ENCODE results near the gene PALM. TPM values are rescaled to one million over a fixed set of nuclear protein-coding genes. Genes with fewer than 3 reads are reported as not detected.

The PALM gene
- total and polyA plus RNA-seq, 9 of the 15 experiments (the other 6 are each of a cell fraction or from before 2014, with no cell fraction given) = 0.04 to 6.6 (median 1.7) TPM

DNA sequence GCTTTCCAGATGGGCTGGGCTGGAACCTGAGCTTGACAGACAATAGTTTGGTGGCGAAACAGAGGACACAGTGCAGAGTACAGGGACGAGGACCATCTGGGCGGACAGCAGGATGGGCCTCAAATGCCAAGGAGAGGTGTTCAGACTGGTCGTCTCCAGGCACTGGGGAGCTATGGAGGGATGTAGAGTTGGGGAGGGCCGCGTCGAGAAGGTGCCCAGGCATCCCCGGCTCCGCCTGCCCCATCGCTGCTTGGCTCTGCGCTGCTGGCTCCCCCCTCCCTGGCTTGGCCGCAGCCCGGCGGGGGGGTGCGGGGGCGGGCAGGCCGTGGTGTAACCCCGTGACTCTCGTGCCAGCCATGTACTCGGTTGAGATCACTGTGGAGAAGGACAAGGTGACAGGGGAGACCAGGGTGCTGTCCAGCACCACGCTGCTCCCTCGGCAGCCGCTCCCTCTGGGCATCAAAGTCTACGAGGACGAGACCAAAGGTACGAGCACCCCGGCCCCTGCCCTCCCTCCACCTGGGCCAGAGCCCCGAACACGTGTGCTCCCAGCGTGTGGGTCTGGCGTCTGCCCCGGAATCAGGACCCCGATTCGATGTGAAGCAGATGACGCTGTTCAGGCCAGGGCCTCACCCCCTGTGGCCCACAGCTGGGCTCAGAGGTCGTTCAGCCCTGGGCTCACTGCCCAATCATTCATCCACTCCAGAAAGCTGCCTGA lies 31.4 kb downstream of the PALM start:
- Histone ChIP-seq H3K27me3 (ENCODE audit: control insufficient read depth in 2 of 2, insufficient read depth in 2 of 2, low read length in 2 of 2) (no peaks in the 10 kb centered on the region), H3K27ac (ENCODE audit: extremely low read depth, low read depth, low read length) (no peak overlapping the region), H3K4me1 (replicated peaks in 1 of 2; ENCODE audit: control insufficient read depth in 2 of 2, insufficient read depth in 2 of 2, low read length in 2 of 2) (peaks cover 5 to 53% of the 10 kb centered on the region in 2 experiments; a peak in 3 of 5 replicates), H3K9me1 (ENCODE audit: control insufficient read depth, insufficient read depth, low read length) (no peaks in the 10 kb centered on the region), H3K79me2 (ENCODE audit: control insufficient read depth, insufficient read depth, low read length) (no peaks in the 10 kb centered on the region), H3K9me3 (replicated peaks; ENCODE audit: control insufficient read depth, insufficient read depth, low read depth, low read length) (no peaks in the 10 kb centered on the region), H3K4me2 (ENCODE audit: insufficient read depth, low read length) (no peak overlapping the region), H2AFZ (ENCODE audit: low read depth, low read length) (no peak overlapping the region), H4K20me1 (replicated peaks; ENCODE audit: control insufficient read depth, insufficient read depth, low read length) (no peaks in the 10 kb centered on the region), H3K36me3 (ENCODE audit: control insufficient read depth, insufficient read depth, low read length) (no peaks in the 10 kb centered on the region), H3K9ac (ENCODE audit: insufficient read depth in 1 of 2, low read depth in 2 of 2, low read length in 2 of 2) (peak overlapping the region in 1 of 2 experiments; percentile 58; a peak in 2 of 4 replicates), H3K4me3 (no peak overlapping the region)
- in situ Hi-C loops (cut with MboI) = no loop called here
- FAIRE-seq = no peak
- ChIA-PET POLR2A (interaction anchor here (1.3 to 1.5 kb wide), 2 partner anchors 9 to 12 kb away, joined by 6 to 10 read pairs; no protein-coding TSS in a partner anchor), CTCF (ENCODE audit: low intra/inter-chr PET ratio) (no interaction called here)
- intact Hi-C loops (cut with micrococcal nuclease) = loop anchor here (10.0 kb wide), 1 partner anchor 155 kb away; the partner anchor contains the start of gene HCN2
- DNase-seq (ENCODE audit: extremely low read depth in 1 of 4, low spot score in 3 of 4) = peak in 2 of 4 experiments; percentile 41 to 52
- WGBS (ENCODE audit: insufficient coverage, low coverage, missing lambda C conversion rate) = 56% methylated on average over 23 of the region's 36 CpGs
- no TSS peak for BruUV-seq (replicated peaks)
- no peak for ATAC-seq
- TF ChIP-seq, protein P1, sequence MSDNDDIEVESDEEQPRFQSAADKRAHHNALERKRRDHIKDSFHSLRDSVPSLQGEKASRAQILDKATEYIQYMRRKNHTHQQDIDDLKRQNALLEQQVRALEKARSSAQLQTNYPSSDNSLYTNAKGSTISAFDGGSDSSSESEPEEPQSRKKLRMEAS (CRISPR knock-in tag; IDR thresholded peaks at IDR 0.05) = 0 out of 2 replicates have a peak, but pooled peaks have one; percentile 10
- TF ChIP-seq EZH2 (IDR thresholded peaks at IDR 0.05; ENCODE audit: borderline replicate concordance, low read depth, low read length) (no peak), ZNF699 (CRISPR knock-in tag; IDR thresholded peaks at IDR 0.05; ENCODE audit: insufficient replicate concordance) (no peak), ZFP36 (IDR thresholded peaks at IDR 0.05; ENCODE audit: low read depth, low read length, partially characterized antibody) (peak; percentile 14), EGR1 (conservative IDR thresholded peaks at IDR 0.05) (peak; percentile 65)

All from K562 (cell line).